DOHH2 (cell line): ENCODE results near the gene GUCY2D.

ENCODE experiments used
- H3F3A ChIP-seq: fragments of 200-600 bp; sonication (generic), shearing (Covaris generic); 2 replicates; pipeline ENCODE4 v1.6.0; 2016; ENCODE audit warnings: antibody characterized with exemption, mild to moderate bottlenecking; ENCODE audit not compliant: control insufficient read depth, insufficient read depth
- H3K27ac ChIP-seq: fragments of 200-600 bp; sonication (generic); 2 replicates; pipeline ENCODE4 v1.5.1; 2014; ENCODE audit warnings: low read depth, mild to moderate bottlenecking, low read length, moderate library complexity
- H3K27me3 ChIP-seq: fragments of 200-600 bp; sonication (generic); 2 replicates; pipeline ENCODE4 v1.6.1; 2014; ENCODE audit warnings: mild to moderate bottlenecking, low read length, mixed read lengths; ENCODE audit not compliant: control insufficient read depth
- H3K36me3 ChIP-seq: fragments of 200-600 bp; sonication (generic); 2 replicates; pipeline ENCODE4 v1.6.1; 2014; ENCODE audit warnings: mild to moderate bottlenecking, low read length, moderate library complexity, mixed read lengths; ENCODE audit not compliant: control insufficient read depth
- H3K4me1 ChIP-seq: fragments of 200-600 bp; sonication (generic); 2 replicates; pipeline ENCODE4 v1.6.1; 2014; ENCODE audit warnings: mild to moderate bottlenecking, low read length, mixed read lengths; ENCODE audit not compliant: control insufficient read depth
- H3K4me2 ChIP-seq: fragments of 200-600 bp; sonication (generic); 2 replicates; pipeline ENCODE4 v1.6.0; 2014; ENCODE audit warnings: mild to moderate bottlenecking, low read length, moderate library complexity
- H3K4me3 ChIP-seq: fragments of 200-600 bp; sonication (generic); 2 replicates; pipeline ENCODE4 v1.5.1; 2014; ENCODE audit warnings: mild to moderate bottlenecking, low read length, mixed read lengths
- H3K79me2 ChIP-seq: fragments of 200-600 bp; sonication (generic); 2 replicates; pipeline ENCODE4 v1.6.1; 2014; ENCODE audit warnings: mild to moderate bottlenecking, low read length, mixed read lengths; ENCODE audit not compliant: control insufficient read depth
- H3K9me2 ChIP-seq: fragments of 200-600 bp; sonication (generic); replicated peaks from 2 replicates; pipeline ENCODE4 v1.6.1; 2014; ENCODE audit warnings: mild to moderate bottlenecking, low read length, mixed read lengths; ENCODE audit not compliant: control insufficient read depth
- H3K9me3 ChIP-seq: fragments of 200-600 bp; sonication (generic); 2 replicates; pipeline ENCODE4 v1.6.1; 2014; ENCODE audit warnings: antibody characterized with exemption, low read length, mixed read lengths; ENCODE audit not compliant: control insufficient read depth, insufficient read depth
- H4K20me1 ChIP-seq: fragments of 200-600 bp; sonication (generic); 2 replicates; pipeline ENCODE4 v1.6.0; 2014; ENCODE audit warnings: low read depth, mild to moderate bottlenecking, antibody characterized with exemption, low read length, moderate library complexity; ENCODE audit not compliant: control insufficient read depth, insufficient read depth
- CTCF ChIP-seq: fragments of 200-600 bp; sonication (generic); IDR thresholded peaks from one replicate; pipeline ENCODE4 v1.5.1; 2014; ENCODE audit warnings: antibody characterized with exemption, mild to moderate bottlenecking, low read depth, low read length; ENCODE audit not compliant: poor library complexity, severe bottlenecking
- EZH2phosphoT487 ChIP-seq: fragments of 200-600 bp; sonication (generic); IDR thresholded peaks from 2 replicates; pipeline ENCODE4 v1.6.1; 2017; ENCODE audit warnings: borderline replicate concordance, mild to moderate bottlenecking, antibody characterized with exemption, low read length, moderate library complexity, mixed read lengths

The GUCY2D gene

DNA sequence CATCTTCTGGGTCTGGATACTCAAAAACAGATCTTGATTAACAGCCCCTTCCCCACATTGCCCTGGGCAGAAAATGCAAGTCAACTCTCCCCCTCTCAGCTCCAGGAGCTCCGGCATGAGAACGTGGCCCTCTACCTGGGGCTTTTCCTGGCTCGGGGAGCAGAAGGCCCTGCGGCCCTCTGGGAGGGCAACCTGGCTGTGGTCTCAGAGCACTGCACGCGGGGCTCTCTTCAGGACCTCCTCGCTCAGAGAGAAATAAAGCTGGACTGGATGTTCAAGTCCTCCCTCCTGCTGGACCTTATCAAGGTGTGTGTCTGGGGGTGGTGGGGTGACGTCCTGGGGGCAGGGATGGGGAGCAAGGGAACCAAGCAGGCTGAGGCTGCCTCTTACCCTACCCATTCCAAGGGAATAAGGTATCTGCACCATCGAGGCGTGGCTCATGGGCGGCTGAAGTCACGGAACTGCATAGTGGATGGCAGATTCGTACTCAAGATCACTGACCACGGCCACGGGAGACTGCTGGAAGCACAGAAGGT lies 9.7 kb downstream of the GUCY2D start:
- no peaks in the 10 kb centered on the region for H3K36me3 ChIP-seq
- H3K4me3 ChIP-seq = no peak overlapping the region
- H3K9me3 ChIP-seq = no peaks in the 10 kb centered on the region
- H3K4me2 ChIP-seq = no peak overlapping the region
- H3K27me3 ChIP-seq = peaks cover 15% of the 10 kb centered on the region
- no peaks in the 10 kb centered on the region for H3K9me2 ChIP-seq
- TF ChIP-seq CTCF = no peak
- no peak for TF ChIP-seq EZH2phosphoT487
- H4K20me1 ChIP-seq = no peaks in the 10 kb centered on the region
- no peak overlapping the region for H3K27ac ChIP-seq
- peaks cover 10% of the 10 kb centered on the region for H3K4me1 ChIP-seq
- H3F3A ChIP-seq = no peaks in the 10 kb centered on the region
- H3K79me2 ChIP-seq = no peaks in the 10 kb centered on the region

DNA sequence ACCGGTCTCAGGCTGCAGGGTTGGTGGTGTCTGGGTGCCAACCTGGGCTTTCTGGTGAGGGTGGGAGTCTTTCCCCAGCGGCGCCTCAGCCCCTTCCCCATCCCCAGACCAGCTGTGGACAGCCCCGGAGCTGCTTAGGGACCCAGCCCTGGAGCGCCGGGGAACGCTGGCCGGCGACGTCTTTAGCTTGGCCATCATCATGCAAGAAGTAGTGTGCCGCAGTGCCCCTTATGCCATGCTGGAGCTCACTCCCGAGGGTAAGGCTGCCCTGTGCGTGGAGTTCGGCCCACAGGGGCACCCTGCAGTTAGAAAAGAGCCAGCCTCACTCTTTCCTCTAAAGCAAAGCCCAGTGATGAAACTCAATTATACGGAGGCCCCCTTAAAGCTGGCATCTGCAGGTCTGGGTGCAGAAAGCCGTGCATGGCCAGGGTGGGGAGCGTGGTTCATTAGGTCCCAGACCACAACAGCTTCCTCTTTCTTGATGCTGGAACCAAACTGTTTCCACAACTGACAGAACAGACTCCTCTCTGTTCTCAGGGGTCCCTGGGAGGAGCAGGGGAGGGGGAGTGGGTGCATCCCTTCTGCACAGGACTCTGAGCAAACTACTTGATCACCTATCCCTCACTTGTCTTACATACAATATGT lies 10.7 kb downstream of the GUCY2D start:
- Histone ChIP-seq H3K27me3 (peaks cover 22% of the 10 kb centered on the region), H3K79me2 (no peaks in the 10 kb centered on the region), H3K9me2 (no peaks in the 10 kb centered on the region), H3K36me3 (no peaks in the 10 kb centered on the region), H3K4me3 (no peak overlapping the region), H3F3A (no peaks in the 10 kb centered on the region), H3K4me1 (peaks cover 10% of the 10 kb centered on the region), H3K27ac (no peak overlapping the region), H3K4me2 (no peak overlapping the region), H4K20me1 (no peaks in the 10 kb centered on the region), H3K9me3 (no peaks in the 10 kb centered on the region)
- TF ChIP-seq EZH2phosphoT487 (no peak), CTCF (no peak)

GRCh38 chr17:8013731-8014557 lies 11.5 kb downstream of the GUCY2D start:
- H3K4me2 ChIP-seq = no peak overlapping the region

More at GRCh38 chr17:8013731-8014557, 11.5 kb downstream of the GUCY2D start:
- TF ChIP-seq CTCF (no peak), EZH2phosphoT487 (no peak)
- H3F3A ChIP-seq = no peaks in the 10 kb centered on the region
- H3K9me2 ChIP-seq = no peaks in the 10 kb centered on the region
- peaks cover 10% of the 10 kb centered on the region for H3K4me1 ChIP-seq
- H3K36me3 ChIP-seq = no peaks in the 10 kb centered on the region
- no peaks in the 10 kb centered on the region for H4K20me1 ChIP-seq
- H3K27me3 ChIP-seq = peaks cover 24% of the 10 kb centered on the region
- no peak overlapping the region for H3K27ac ChIP-seq
- no peaks in the 10 kb centered on the region for H3K9me3 ChIP-seq
- no peaks in the 10 kb centered on the region for H3K79me2 ChIP-seq
- no peak overlapping the region for H3K4me3 ChIP-seq
